ENCODE measurements around the gene LAPTM5.

LAPTM5 gene

GRCh38 chr1:30741239-30741894 is 16.2 kb downstream of the LAPTM5 start:
- DNase-seq: no peak

GRCh38 chr1:30740251-30741238 is 17.0 kb downstream of the LAPTM5 start:
- no peak for DNase-seq

DNA sequence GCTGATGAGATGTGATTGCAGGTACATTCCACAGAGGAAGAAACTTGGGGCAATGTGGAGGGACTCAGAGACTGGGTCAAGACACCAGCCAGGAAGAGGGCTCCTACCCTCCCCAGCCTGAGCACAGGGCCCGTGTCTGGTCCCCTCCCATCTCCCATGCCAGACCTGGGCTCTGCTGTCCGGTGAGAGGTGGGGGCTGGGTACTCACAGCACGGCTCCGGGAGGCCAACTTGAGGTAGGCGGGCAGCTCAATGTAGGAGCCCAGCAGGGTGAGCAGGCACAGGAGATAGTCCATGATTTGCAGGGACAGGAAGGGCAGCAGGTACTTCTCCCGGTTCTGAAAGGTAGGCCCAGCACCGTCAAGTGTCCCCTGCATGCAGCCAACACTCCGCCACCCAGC is 18.0 kb downstream of the LAPTM5 start:
- no peak for DNase-seq

DNA sequence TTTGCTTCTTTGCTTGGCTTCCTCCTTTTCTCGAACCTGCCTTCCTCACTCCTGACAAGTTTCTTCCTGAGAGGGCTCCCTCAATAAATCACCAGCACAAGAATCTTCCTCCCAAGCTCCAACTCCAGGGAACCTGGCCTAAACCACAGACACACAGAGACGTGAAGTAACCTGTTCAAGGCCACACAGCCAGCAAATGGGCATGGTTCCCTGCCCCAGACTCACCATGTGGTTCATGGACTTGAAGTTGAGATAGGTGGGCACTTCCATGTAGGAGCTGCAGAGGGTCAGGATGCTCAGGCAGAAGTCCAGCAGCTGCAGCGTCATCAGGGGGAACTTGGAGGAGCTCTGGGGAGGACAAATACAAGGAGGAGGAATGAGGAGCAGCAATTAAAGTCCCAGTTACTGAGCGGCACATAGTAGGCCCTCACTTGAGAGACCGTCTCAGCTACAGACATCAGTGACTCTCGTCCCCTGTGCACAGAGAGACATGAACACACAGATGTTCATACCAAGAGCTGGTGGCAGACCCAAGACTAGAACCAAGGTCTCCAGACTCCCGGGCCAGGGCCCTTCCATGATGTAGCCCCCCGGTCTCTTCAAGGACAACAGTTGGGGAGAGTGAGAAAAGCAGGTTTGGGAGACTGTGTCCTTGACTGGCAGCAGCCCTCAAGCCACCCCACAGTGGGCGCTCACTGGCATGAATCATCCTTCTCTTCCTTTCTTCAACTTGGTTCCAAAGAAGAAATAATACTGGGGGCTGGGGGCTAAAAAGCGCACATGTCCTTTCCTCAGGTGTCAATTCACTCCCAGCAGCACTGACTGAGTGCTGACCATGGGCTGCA is 18.6 kb downstream of the LAPTM5 start:
- DNase-seq: no peak

GRCh38 chr1:30738040-30738714 is 19.4 kb downstream of the LAPTM5 start:
- DNase-seq: no peak

DNA sequence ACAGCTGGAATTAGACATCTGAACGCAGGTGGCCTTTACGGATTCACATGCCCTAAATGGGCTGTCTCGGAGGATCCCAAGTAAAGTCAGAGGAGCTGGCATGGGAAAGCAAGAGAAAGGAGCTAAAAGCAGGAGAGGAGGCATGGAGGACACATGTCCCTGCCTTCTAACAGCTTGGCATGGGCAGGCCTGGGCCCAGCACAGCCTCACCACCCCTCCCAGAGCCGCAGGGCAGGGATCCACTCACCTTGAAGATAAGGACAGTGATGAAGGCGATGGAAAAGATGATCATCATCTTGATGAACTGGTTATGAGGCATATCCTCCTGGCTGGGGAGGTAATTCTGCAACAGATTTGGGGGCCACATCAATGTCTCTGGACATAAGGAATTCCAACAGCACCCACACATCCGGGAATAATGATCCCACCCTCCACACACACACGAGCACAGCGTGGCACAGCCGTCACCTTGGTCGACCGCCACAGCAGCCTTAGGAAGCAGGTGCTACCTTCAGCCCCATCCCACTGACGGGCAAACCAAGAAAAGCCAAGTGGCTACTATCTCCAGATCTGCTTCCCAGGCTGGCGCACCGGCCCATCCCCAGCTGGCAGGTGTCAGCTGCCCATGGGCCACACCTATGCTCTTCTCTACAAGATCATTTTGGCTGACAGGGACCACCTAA is 20.1 kb downstream of the LAPTM5 start:
- no peak for DNase-seq

GRCh38 chr1:30735668-30736498 is 21.7 kb downstream of the LAPTM5 start:
- no peak for DNase-seq

GRCh38 chr1:30735124-30735523 is 22.4 kb downstream of the LAPTM5 start:
- no peak for DNase-seq

DNA sequence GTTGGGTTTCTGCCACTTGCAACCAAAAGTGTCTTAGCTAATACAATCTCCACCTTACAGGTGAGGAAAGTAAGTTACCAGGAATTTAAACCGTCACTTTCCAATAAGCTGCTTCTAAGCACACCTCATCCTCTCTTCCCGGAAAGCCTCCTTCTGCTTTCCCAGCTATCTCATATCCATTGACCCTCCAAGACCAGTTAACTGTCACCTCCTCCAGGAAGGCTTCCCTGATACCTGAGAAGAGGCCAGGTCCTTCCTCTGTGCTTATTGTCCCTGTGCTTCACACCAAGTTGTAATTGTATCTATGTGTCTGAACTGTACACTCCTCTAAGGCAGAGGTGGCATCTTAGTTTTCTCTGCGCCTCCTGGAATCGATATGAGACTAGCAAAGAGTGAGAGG is 23.0 kb downstream of the LAPTM5 start:
- no peak for DNase-seq

DNA sequence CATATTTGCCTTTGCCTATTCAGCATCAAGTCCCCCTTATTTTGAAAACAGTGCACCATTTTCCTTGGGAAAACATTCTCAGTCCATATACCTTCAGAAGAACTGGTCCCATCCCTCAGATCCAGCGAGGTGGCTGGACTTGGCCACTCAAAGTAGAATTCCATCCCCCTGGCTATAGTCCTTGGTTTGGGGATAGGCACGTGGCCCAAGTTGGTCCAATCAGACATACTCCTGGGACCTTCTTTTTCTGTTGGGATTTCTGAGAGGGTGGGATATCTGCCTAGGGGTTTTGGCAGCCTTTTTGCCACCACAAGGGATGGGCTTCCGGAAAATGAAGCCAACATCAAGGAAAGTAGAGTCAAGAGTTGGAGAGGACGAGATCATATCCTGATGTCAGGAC is 23.5 kb downstream of the LAPTM5 start:
- DNase-seq: no peak

- no peak for DNase-seq
Measured at GRCh38 chr1:30733493-30733892, 24.1 kb downstream of the LAPTM5 start.

- no peak for DNase-seq
Measured at GRCh38 chr1:30732277-30732996, 25.1 kb downstream of the LAPTM5 start.

- peak; percentile 31 for DNase-seq
Measured at GRCh38 chr1:30731806-30732276, 25.7 kb downstream of the LAPTM5 start.

- no peak for DNase-seq
Measured at GRCh38 chr1:30731109-30731805, 26.3 kb downstream of the LAPTM5 start.

DNA sequence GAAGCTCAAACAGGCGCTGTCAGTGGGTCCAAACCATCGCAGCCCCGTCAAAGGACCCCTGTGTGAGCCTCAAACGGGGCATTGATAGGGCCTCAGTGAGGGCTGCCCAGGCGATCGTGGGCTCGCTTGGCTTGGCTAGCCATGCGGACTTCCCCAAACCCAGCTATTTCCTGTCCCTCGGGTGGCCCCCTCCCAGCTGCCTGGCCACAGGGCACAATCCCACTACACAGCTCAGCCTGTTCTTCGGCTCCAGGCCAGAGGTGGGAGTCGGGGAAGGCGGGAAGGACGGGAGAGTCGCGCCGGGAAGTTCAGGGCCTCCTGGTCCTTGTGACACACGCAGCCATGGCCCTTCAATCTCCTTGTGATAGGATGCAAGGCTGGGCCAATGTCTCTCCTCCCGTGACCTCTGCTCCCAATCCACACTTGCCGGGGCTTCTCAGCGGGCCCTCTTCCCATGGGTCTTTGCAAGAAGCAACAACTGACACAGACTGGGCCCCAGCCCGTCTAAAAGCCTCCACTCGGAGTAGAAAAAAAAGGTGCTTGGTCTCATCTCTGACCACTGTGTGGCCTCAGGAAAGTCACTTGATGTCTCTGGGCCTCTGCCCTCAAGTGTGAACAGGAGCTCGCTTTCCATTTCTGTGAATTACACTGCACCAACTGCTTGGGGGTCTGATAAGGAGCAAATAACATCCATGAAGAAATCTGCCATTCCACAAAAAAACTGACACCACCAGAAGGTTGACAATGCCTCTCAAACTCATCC is 27.0 kb downstream of the LAPTM5 start:
- DNase-seq: no peak

DNA sequence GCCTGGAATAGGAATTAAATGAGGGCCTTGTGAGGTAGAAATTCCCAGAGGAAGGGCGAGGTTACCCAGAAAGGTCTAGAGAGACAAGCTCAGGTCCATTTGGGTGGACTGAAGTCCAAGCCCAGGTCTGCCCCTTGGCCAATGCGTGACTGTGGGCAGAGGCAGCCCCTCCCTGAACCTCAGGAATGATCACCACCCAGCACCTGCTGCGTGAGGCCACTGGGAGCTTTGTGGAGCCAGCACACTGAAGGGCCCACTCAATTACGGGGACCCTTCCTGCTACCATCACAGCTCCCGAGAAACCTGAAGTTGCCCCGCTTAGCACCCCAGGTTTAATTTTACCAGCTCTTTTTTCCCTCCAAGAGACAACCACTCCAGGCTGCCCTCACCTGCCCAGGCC is 27.7 kb downstream of the LAPTM5 start:
- DNase-seq: no peak

- no peak for DNase-seq
Measured at GRCh38 chr1:30728832-30729638, 28.5 kb downstream of the LAPTM5 start.

GRCh38 chr1:30728340-30728739 is 29.2 kb downstream of the LAPTM5 start:
- no peak for DNase-seq

All from stimulated activated CD8-positive, alpha-beta memory T cell treated with anti-CD3 and anti-CD28 coated beads, Interleukin-4, amount 100 ng/mL, for 48 hours (primary cell).